HG02678 (cell line): ENCODE data around the gene TMEM218.
A peak's percentile ranks its signal among the peaks of the same experiment; 100 is the strongest.
"Not testable (repeated sequence)": the region's sequence is repeated elsewhere in the genome, so short reads cannot be mapped to it uniquely, and the experiment has no call there.

ENCODE experiments used
- ATAC-seq: cut with Tn5 transposase; IDR thresholded peaks from one replicate; pipeline ENCODE4 v1.9.1; 2021; ENCODE audit warnings: mild to moderate bottlenecking, moderate library complexity; ENCODE audit not compliant: unreplicated experiment

The TMEM218 gene

GRCh38 chr11:125091247-125091876, 20.1 kb downstream of the TMEM218 start:
- peak; percentile 44 for ATAC-seq

- ATAC-seq = no peak
Measured at GRCh38 chr11:125090816-125091215, 20.6 kb downstream of the TMEM218 start.

GRCh38 chr11:125090151-125090550, 21.3 kb downstream of the TMEM218 start:
- not testable (repeated sequence) for ATAC-seq

GRCh38 chr11:125089481-125089880, 21.9 kb downstream of the TMEM218 start:
- not testable (repeated sequence) for ATAC-seq

GRCh38 chr11:125088576-125089455, 22.6 kb downstream of the TMEM218 start:
- ATAC-seq = no peak

- no peak for ATAC-seq
Measured at GRCh38 chr11:125088123-125088522, 23.3 kb downstream of the TMEM218 start.

GRCh38 chr11:125086633-125087296, 24.7 kb downstream of the TMEM218 start:
- ATAC-seq = no peak

GRCh38 chr11:125085301-125086081, 25.9 kb downstream of the TMEM218 start:
- no peak for ATAC-seq

GRCh38 chr11:125084761-125085231, 26.6 kb downstream of the TMEM218 start:
- ATAC-seq = no peak

GRCh38 chr11:125084057-125084416, 27.4 kb downstream of the TMEM218 start:
- no peak for ATAC-seq

- ATAC-seq = no peak
Measured at GRCh38 chr11:125083312-125084056, 27.9 kb downstream of the TMEM218 start.

- no peak for ATAC-seq
Measured at GRCh38 chr11:125082611-125083311, 28.7 kb downstream of the TMEM218 start.

- ATAC-seq = no peak
Measured at GRCh38 chr11:125082040-125082439, 29.4 kb downstream of the TMEM218 start.

- no peak for ATAC-seq
Measured at GRCh38 chr11:125081098-125081798, 30.2 kb downstream of the TMEM218 start.

- no peak for ATAC-seq
Measured at GRCh38 chr11:125080531-125080911, 30.9 kb downstream of the TMEM218 start.

- ATAC-seq = no peak
Measured at GRCh38 chr11:125079878-125080530, 31.4 kb downstream of the TMEM218 start.

GRCh38 chr11:125079151-125079877, 32.1 kb downstream of the TMEM218 start:
- no peak for ATAC-seq
